K562 (cell line): ENCODE data around the gene NES.

Source experiments
- CTCF ChIP-seq, 3 experiments: IDR thresholded peaks in 2 of 3; conservative IDR thresholded peaks in 1 of 3; 2 replicates each; pipeline ENCODE4 v1.5.1; 2011 to 2012; ENCODE audit warnings: low read length in 3 of 3, mild to moderate bottlenecking in 3 of 3, control low read depth in 2 of 3, improper control_type of control experiment in 1 of 3, inconsistent platforms in 1 of 3, low read depth in 1 of 3, mixed read lengths in 1 of 3, moderate library complexity in 1 of 3; ENCODE audit not compliant: insufficient read depth in 2 of 3
- HMG20B ChIP-seq: fragments of 250-450 bp; sonication (Bioruptor Pico); IDR thresholded peaks from 2 replicates; pipeline ENCODE4 v1.5.0; 2021; ENCODE audit warnings: mild to moderate bottlenecking
- LCOR ChIP-seq: sonication (generic); formaldehyde crosslinking; IDR thresholded peaks from 2 replicates; pipeline ENCODE4 v1.8.0; 2022; ENCODE audit warnings: mild to moderate bottlenecking, missing genetic modification reagents
- PYGO2 ChIP-seq: fragments of 450-650 bp; IDR thresholded peaks from 2 replicates; pipeline ENCODE4 v1.6.1; 2016; ENCODE audit warnings: mild to moderate bottlenecking, missing genetic modification characterization, moderate library complexity, missing compliant biosample characterization
- RAD21 ChIP-seq, 2 experiments: fragments of 250-450 bp in 1 of 2; fragments of 450-650 bp in 1 of 2; sonication (Bioruptor Pico) in 1 of 2; formaldehyde crosslinking in 1 of 2; IDR thresholded peaks in 1 of 2; conservative IDR thresholded peaks in 1 of 2; 2 replicates each; pipeline versions ENCODE4 v1.4.0 to v1.8.0; 2020 to 2022; ENCODE audit warnings: mild to moderate bottlenecking in 2 of 2, moderate library complexity in 1 of 2
- RBM22 ChIP-seq: fragments of 200-400 bp; formaldehyde crosslinking; IDR thresholded peaks from 2 replicates; pipeline ENCODE4 v1.6.1; 2018; ENCODE audit warnings: low read length, low read depth; ENCODE audit not compliant: poor library complexity, severe bottlenecking
- ZNF592 ChIP-seq: fragments of 450-650 bp; IDR thresholded peaks from 2 replicates; pipeline ENCODE4 v1.6.1; 2017; ENCODE audit warnings: antibody characterized with exemption, mild to moderate bottlenecking

GRCh38 chr1:156709757-156710489, 32.7 kb upstream of the NES start:
- no peak for TF ChIP-seq RAD21 (CRISPR knock-in tag; conservative IDR thresholded peaks at IDR 0.05 in 1 of 2, IDR thresholded peaks at IDR 0.05 in 1 of 2)
- no peak for TF ChIP-seq RBM22
- TF ChIP-seq CTCF (IDR thresholded peaks at IDR 0.05 in 2 of 3, conservative IDR thresholded peaks at IDR 0.05 in 1 of 3; ENCODE audit: insufficient read depth in 2 of 3, low read depth in 1 of 3, low read length in 3 of 3) = no peak
- TF ChIP-seq PYGO2 (tag) = no peak
- no peak for TF ChIP-seq ZNF592
- no peak for TF ChIP-seq LCOR (CRISPR knock-in tag)
- no peak for TF ChIP-seq HMG20B (CRISPR knock-in tag)
